NCI-H774 (cell line): ENCODE data around the gene USP53.
"Not testable (repeated sequence)": the region's sequence is repeated elsewhere in the genome, so short reads cannot be mapped to it uniquely, and the experiment has no call there.

Experiments used
- DNase-seq: peaks from one replicate; lab custom pipeline; 2025; lab: John Stamatoyannopoulos, UW

USP53 gene

GRCh38 chr4:119271361-119272085 lies 59.0 kb downstream of the USP53 start:
- no peak for DNase-seq

GRCh38 chr4:119279541-119279940 lies 67.0 kb downstream of the USP53 start:
- not testable (repeated sequence) for DNase-seq

- not testable (repeated sequence) for DNase-seq
Measured at GRCh38 chr4:119279945-119280344, 67.4 kb downstream of the USP53 start.

- no peak for DNase-seq
Measured at GRCh38 chr4:119281393-119281792, 68.9 kb downstream of the USP53 start.

GRCh38 chr4:119284876-119285780 lies 72.6 kb downstream of the USP53 start:
- no peak for DNase-seq

- DNase-seq, result no peak
Measured at GRCh38 chr4:119286377-119287002, 74.0 kb downstream of the USP53 start.

- DNase-seq, result no peak
Measured at GRCh38 chr4:119289313-119289712, 76.8 kb downstream of the USP53 start.

GRCh38 chr4:119290598-119290997 lies 78.1 kb downstream of the USP53 start:
- no peak for DNase-seq

- no peak for DNase-seq
Measured at GRCh38 chr4:119296356-119296755, 83.8 kb downstream of the USP53 start.

- no peak for DNase-seq
Measured at GRCh38 chr4:119297795-119298194, 85.3 kb downstream of the USP53 start.

- no peak for DNase-seq
Measured at GRCh38 chr4:119299260-119299671, 86.8 kb downstream of the USP53 start.

- no peak for DNase-seq
Measured at GRCh38 chr4:119299741-119300100, 87.2 kb downstream of the USP53 start.

- no peak for DNase-seq
Measured at GRCh38 chr4:119300101-119300978, 87.8 kb downstream of the USP53 start.

GRCh38 chr4:119302073-119302832 lies 89.7 kb downstream of the USP53 start:
- DNase-seq, result no peak

GRCh38 chr4:119303587-119304305 lies 91.2 kb downstream of the USP53 start:
- no peak for DNase-seq

- DNase-seq, result no peak
Measured at GRCh38 chr4:119304431-119304830, 91.9 kb downstream of the USP53 start.

- no peak for DNase-seq
Measured at GRCh38 chr4:119307606-119308005, 95.1 kb downstream of the USP53 start.

GRCh38 chr4:119310826-119311225 lies 98.3 kb downstream of the USP53 start:
- DNase-seq, result no peak

- no peak for DNase-seq
Measured at GRCh38 chr4:119313237-119313636, 100.7 kb downstream of the USP53 start.

- no peak for DNase-seq
Measured at GRCh38 chr4:119314356-119314755, 101.8 kb downstream of the USP53 start.
